ENCODE results near the gene ATOH8.

ATOH8 gene

GRCh38 chr2:85760371-85760770 lies 6.6 kb downstream of the ATOH8 start:
- no peak for TF ChIP-seq TAF1 (IDR thresholded peaks at IDR 0.05; ENCODE audit: low read depth)
- no peak for TF ChIP-seq TEAD4 (IDR thresholded peaks at IDR 0.05)
- no peak for TF ChIP-seq CEBPB (IDR thresholded peaks at IDR 0.05)
- TF ChIP-seq EGR1 (IDR thresholded peaks at IDR 0.05), result no peak
- no peak for TF ChIP-seq NFIC (IDR thresholded peaks at IDR 0.05)
- TF ChIP-seq RAD21 (IDR thresholded peaks at IDR 0.05; ENCODE audit: low read depth), result no peak
- no peak for TF ChIP-seq TCF12 (IDR thresholded peaks at IDR 0.05; ENCODE audit: low read depth)
- no peak for TF ChIP-seq FOXM1 (IDR thresholded peaks at IDR 0.05; ENCODE audit: borderline replicate concordance, low read depth)
- no peak for TF ChIP-seq ZBTB7A (IDR thresholded peaks at IDR 0.05; ENCODE audit: low read depth)
- no peak for TF ChIP-seq EP300 (IDR thresholded peaks at IDR 0.05; ENCODE audit: borderline replicate concordance)
- no peak for TF ChIP-seq YY1 (IDR thresholded peaks at IDR 0.05; ENCODE audit: low read depth)

- TF ChIP-seq USF1 (IDR thresholded peaks at IDR 0.05), result no peak
These were observed 7.1 kb downstream of the ATOH8 start for GRCh38 chr2:85760872-85761271.

DNA sequence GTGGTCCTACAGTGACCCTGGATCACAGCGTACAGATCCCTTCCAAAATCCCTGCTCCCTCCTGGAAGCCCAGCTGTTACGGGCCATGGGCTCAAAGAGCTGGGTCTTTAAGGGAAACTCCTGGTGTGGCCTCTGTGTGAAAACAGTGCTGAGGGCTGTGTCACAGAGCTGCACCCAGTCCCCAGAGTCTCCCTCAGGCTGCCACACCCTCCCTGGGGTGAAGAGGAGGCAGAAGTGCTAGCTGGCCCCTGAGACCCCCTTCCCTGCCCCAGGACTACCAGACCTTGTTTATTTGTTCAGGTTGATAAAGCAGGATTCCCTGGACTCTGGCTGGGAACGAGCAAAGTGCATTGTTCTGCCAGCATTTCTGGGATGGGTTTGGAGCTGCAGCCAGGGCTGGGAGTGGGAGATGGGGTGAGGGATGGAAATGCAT lies 7.7 kb downstream of the ATOH8 start:
- TF ChIP-seq NFIC (IDR thresholded peaks at IDR 0.05) (no peak), CEBPB (IDR thresholded peaks at IDR 0.05) (no peak), MAX (IDR thresholded peaks at IDR 0.05) (no peak)

- TF ChIP-seq ZBTB7A (IDR thresholded peaks at IDR 0.05; ENCODE audit: low read depth) (no peak), CREB1 (IDR thresholded peaks at IDR 0.05; ENCODE audit: low read depth) (no peak), USF1 (IDR thresholded peaks at IDR 0.05) (no peak), FOXM1 (IDR thresholded peaks at IDR 0.05; ENCODE audit: borderline replicate concordance, low read depth) (no peak), NFIC (IDR thresholded peaks at IDR 0.05) (no peak), RAD21 (IDR thresholded peaks at IDR 0.05; ENCODE audit: low read depth) (no peak), EP300 (IDR thresholded peaks at IDR 0.05; ENCODE audit: borderline replicate concordance) (no peak), TCF12 (IDR thresholded peaks at IDR 0.05; ENCODE audit: low read depth) (no peak), YY1 (IDR thresholded peaks at IDR 0.05; ENCODE audit: low read depth) (no peak), CEBPB (IDR thresholded peaks at IDR 0.05) (no peak), EGR1 (IDR thresholded peaks at IDR 0.05) (no peak)
These were observed 8.2 kb downstream of the ATOH8 start for GRCh38 chr2:85761946-85762345.

DNA sequence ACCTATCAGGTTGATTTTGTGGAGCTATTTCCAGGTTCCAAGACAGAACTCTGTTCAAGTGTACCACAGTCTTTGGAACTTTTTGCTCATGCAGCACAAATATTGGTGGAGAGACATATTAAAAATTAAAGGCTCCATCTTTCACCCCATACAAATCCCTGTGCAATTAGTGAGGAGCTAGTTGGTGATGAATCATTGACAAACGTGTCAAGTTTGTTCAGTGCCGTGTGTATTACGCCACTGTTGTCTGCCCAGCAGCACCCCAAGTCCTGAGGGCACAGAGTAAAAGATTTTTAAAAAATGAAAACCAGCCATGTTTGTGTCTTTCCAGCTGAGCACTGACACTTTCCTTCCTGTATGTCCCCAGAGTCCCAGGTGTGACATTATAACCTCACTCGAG lies 9.3 kb downstream of the ATOH8 start:
- TF ChIP-seq RAD21 (IDR thresholded peaks at IDR 0.05; ENCODE audit: low read depth) (no peak), CREB1 (IDR thresholded peaks at IDR 0.05; ENCODE audit: low read depth) (no peak), TEAD4 (IDR thresholded peaks at IDR 0.05) (no peak), EP300 (IDR thresholded peaks at IDR 0.05; ENCODE audit: borderline replicate concordance) (no peak), TCF12 (IDR thresholded peaks at IDR 0.05; ENCODE audit: low read depth) (no peak), TAF1 (IDR thresholded peaks at IDR 0.05; ENCODE audit: low read depth) (no peak), CEBPB (IDR thresholded peaks at IDR 0.05) (no peak), YY1 (IDR thresholded peaks at IDR 0.05; ENCODE audit: low read depth) (no peak), REST (IDR thresholded peaks at IDR 0.05; ENCODE audit: low read depth) (no peak), EGR1 (IDR thresholded peaks at IDR 0.05) (no peak), USF1 (IDR thresholded peaks at IDR 0.05) (no peak), MAX (IDR thresholded peaks at IDR 0.05) (no peak), ZBTB7A (IDR thresholded peaks at IDR 0.05; ENCODE audit: low read depth) (no peak), FOXM1 (IDR thresholded peaks at IDR 0.05; ENCODE audit: borderline replicate concordance, low read depth) (no peak), NFIC (IDR thresholded peaks at IDR 0.05) (no peak)

DNA sequence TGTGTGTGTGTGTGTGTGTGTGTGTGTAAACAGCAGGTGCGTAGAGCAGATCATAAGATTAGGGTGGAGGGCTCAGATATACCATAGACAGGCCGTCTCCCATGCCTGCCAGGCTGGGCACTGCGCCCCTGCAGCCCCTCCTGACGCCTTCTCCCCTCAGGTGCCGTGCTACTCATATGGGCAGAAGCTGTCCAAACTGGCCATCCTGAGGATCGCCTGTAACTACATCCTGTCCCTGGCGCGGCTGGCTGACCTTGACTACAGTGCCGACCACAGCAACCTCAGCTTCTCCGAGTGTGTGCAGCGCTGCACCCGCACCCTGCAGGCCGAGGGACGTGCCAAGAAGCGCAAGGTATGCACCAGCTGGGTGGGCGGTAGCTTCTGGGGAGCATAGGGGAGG lies 10.0 kb downstream of the ATOH8 start:
- TF ChIP-seq TCF12 (IDR thresholded peaks at IDR 0.05; ENCODE audit: low read depth) (no peak), CREB1 (IDR thresholded peaks at IDR 0.05; ENCODE audit: low read depth) (no peak), YY1 (IDR thresholded peaks at IDR 0.05; ENCODE audit: low read depth) (no peak), USF1 (IDR thresholded peaks at IDR 0.05) (no peak), MAX (IDR thresholded peaks at IDR 0.05) (no peak), EGR1 (IDR thresholded peaks at IDR 0.05) (no peak), RAD21 (IDR thresholded peaks at IDR 0.05; ENCODE audit: low read depth) (no peak), EP300 (IDR thresholded peaks at IDR 0.05; ENCODE audit: borderline replicate concordance) (no peak), TEAD4 (IDR thresholded peaks at IDR 0.05) (no peak), CEBPB (IDR thresholded peaks at IDR 0.05) (no peak), NFIC (IDR thresholded peaks at IDR 0.05) (no peak), TAF1 (IDR thresholded peaks at IDR 0.05; ENCODE audit: low read depth) (no peak), REST (IDR thresholded peaks at IDR 0.05; ENCODE audit: low read depth) (no peak), FOXM1 (IDR thresholded peaks at IDR 0.05; ENCODE audit: borderline replicate concordance, low read depth) (no peak), ZBTB7A (IDR thresholded peaks at IDR 0.05; ENCODE audit: low read depth) (no peak)

Measured in Ishikawa (cell line).